ENCODE results near the gene PCDHB2.

PCDHB2 gene

DNA sequence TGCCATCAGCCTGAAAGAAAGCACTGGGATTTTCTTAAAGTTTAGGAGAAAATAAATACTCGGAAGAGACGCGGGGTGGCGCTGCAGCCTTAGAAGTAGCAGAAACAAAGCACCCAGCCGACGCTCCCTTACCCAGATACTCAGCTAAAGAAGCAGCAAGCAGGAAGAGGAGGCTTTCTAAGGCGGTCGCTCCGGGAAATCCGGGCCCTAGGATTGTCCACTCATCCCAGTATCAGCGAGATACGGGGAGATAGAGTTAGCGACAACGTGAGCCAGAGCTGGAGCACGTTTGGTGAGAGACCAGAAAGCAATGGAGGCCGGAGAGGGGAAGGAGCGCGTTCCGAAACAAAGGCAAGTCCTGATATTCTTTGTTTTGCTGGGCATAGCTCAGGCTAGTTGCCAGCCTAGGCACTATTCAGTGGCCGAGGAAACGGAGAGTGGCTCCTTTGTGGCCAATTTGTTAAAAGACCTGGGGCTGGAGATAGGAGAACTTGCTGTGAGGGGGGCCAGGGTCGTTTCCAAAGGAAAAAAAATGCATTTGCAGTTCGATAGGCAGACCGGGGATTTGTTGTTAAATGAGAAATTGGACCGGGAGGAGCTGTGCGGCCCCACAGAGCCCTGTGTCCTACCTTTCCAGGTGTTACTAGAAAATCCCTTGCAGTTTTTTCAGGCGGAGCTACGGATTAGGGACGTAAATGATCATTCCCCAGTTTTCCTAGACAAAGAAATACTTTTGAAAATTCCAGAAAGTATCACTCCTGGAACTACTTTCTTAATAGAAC lies at the start of gene PCDHB2:
Gene PCDHB2 (plus strand): TSS at position 135 of the 782 bp plus-strand sequence. CDS start 176 bp downstream, at position 311.
- Histone ChIP-seq H3K27ac (peak within 1 kb of the TSS; percentile 82), H3K27me3 (ENCODE audit: insufficient read depth, low read depth, severe bottlenecking) (no peaks in the 10 kb centered on the region), H3K9me3 (ENCODE audit: severe bottlenecking) (peaks cover 7% of the 10 kb centered on the region), H3K4me3 (ENCODE audit: low read depth, low read length) (peak within 1 kb of the TSS; percentile 74), H3K36me3 (peaks cover 11% of the 10 kb centered on the region)
- TF ChIP-seq, protein P1, sequence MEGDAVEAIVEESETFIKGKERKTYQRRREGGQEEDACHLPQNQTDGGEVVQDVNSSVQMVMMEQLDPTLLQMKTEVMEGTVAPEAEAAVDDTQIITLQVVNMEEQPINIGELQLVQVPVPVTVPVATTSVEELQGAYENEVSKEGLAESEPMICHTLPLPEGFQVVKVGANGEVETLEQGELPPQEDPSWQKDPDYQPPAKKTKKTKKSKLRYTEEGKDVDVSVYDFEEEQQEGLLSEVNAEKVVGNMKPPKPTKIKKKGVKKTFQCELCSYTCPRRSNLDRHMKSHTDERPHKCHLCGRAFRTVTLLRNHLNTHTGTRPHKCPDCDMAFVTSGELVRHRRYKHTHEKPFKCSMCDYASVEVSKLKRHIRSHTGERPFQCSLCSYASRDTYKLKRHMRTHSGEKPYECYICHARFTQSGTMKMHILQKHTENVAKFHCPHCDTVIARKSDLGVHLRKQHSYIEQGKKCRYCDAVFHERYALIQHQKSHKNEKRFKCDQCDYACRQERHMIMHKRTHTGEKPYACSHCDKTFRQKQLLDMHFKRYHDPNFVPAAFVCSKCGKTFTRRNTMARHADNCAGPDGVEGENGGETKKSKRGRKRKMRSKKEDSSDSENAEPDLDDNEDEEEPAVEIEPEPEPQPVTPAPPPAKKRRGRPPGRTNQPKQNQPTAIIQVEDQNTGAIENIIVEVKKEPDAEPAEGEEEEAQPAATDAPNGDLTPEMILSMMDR (IDR thresholded peaks at IDR 0.05; ENCODE audit: low read depth, low read length): peak; percentile 65; the same call in 1 of the 2 replicates
- peak; percentile 83 for DNase-seq

DNA sequence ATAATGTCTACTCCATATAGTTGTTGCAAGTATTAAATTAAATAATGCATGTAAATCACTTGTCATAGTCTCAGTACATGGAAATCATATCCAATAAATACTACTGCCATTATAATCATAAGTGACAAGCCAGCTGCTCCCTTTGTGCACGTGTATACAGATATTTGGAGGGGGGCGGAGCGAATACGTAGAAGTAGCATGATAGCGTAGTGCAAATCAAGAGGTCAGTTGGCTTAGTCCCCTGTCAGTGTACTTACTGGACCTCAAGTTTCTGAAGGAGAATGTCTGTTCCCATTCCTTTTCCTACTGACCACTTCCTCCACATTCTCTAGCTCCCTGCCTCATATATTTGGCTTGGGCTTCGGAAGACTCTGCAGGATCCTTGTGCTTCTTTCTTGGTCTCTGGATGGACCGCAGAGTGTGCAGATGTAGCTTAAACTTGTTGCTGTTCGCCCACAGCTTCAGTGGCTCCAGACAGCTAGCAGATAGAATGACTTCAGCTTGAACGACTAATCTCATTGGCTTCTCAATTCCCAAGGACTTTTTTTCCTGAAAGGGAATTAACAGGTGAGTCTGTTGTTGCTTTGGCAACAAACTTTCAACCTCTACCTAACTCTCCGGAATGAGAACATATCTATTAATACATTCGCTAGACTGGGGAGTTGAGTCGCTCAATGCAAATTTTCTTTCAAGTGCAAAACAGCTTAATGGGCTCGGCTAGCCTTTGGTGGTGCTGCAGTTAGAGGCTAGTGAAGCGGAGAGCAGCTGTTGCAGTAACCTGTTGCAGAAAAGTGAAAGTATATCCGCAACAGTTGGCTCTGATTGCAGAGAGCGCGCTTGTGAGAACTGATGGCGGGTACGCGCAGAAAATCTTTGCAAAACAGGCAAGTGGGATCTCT lies 43.5 kb upstream of the PCDHB2 start, which contains the start of gene PCDHB1:
Gene PCDHB1 (plus strand): TSS at position 753 of the 899 bp plus-strand sequence. CDS start 97 bp downstream, at position 850.
- Histone ChIP-seq H3K9me3 (ENCODE audit: severe bottlenecking) (no peaks in the 10 kb centered on the region), H3K27ac (no peak within 1 kb of the TSS), H3K4me3 (ENCODE audit: low read depth, low read length) (peak within 1 kb of the TSS; percentile 14; the same call in 1 of the 2 replicates), H3K27me3 (ENCODE audit: insufficient read depth, low read depth, severe bottlenecking) (peaks cover 5% of the 10 kb centered on the region), H3K36me3 (no peaks in the 10 kb centered on the region)
- peak; percentile 30 for DNase-seq
- TF ChIP-seq, protein P1 (IDR thresholded peaks at IDR 0.05; ENCODE audit: low read depth, low read length): no peak

DNA sequence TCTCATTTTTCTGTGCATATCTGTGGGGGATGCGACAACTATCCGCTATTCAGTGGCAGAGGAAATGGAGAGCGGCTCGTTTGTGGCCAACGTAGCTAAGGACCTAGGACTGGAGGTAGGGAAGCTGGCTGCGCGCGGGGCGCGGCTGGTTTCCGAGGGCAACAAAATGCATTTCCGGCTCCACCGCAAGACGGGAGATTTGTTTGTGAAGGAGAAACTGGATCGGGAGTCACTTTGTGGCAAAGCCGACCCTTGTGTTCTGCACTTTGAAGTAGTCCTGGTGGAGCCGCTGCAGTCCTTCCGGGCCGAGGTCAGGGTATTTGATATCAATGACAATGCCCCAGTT lies 42.9 kb upstream of the PCDHB2 start:
- no peaks in the 10 kb centered on the region for H3K36me3 ChIP-seq
- H3K9me3 ChIP-seq (ENCODE audit: severe bottlenecking): no peaks in the 10 kb centered on the region
- peaks cover 5% of the 10 kb centered on the region for H3K27me3 ChIP-seq (ENCODE audit: insufficient read depth, low read depth, severe bottlenecking)
- H3K27ac ChIP-seq: no peak overlapping the region
- H3K4me3 ChIP-seq (ENCODE audit: low read depth, low read length): peak overlapping the region; percentile 14; the same call in 1 of the 2 replicates
- no peak for DNase-seq
- TF ChIP-seq, protein P1 (IDR thresholded peaks at IDR 0.05; ENCODE audit: low read depth, low read length): no peak

DNA sequence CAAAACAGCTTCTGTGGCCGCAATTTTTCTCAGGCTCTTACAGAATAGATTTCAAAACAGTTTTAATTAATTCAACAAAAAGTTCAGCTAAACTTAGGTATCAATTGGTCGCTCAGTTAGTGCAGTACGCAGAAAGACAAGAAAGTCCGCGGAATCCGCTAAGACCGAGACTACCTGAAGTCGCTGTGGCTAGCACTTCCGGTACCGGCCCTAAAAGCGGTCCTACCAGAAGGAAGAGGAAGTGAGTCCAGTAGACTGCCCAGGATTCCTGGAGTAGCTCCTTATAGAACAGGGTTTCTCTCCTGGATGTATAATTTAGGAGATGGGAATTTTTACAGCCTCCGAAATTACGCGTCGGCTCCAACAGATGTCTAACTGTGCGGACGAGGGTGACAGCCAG lies 16.6 kb upstream of the PCDHB2 start:
- Histone ChIP-seq H3K27me3 (ENCODE audit: insufficient read depth, low read depth, severe bottlenecking) (no peaks in the 10 kb centered on the region), H3K27ac (no peak overlapping the region), H3K4me3 (ENCODE audit: low read depth, low read length) (no peak overlapping the region), H3K36me3 (no peaks in the 10 kb centered on the region), H3K9me3 (ENCODE audit: severe bottlenecking) (no peaks in the 10 kb centered on the region)
- TF ChIP-seq, protein P1 (IDR thresholded peaks at IDR 0.05; ENCODE audit: low read depth, low read length): no peak
- no peak for DNase-seq

DNA sequence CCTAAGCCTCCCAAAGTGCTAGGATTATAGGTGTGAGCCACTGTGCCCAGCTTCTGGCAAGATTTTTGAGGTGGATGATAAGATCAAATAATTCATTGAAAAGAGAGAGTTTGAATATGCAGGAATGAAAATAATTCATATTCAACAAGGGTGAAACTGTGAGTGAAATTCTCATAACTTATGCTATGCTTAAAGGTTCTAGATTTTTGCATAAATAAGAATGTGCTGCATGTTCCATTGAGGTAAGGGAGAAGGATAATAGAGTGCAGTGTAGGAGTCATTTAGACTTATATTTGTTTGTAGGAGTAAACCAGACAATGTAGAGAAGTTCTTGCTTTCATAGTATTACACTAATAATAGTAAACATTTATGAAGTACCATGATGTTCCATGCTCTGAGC lies 12.2 kb upstream of the PCDHB2 start:
- no peaks in the 10 kb centered on the region for H3K36me3 ChIP-seq
- TF ChIP-seq, protein P1 (IDR thresholded peaks at IDR 0.05; ENCODE audit: low read depth, low read length): no peak
- DNase-seq: no peak
- no peak overlapping the region for H3K4me3 ChIP-seq (ENCODE audit: low read depth, low read length)
- H3K9me3 ChIP-seq (ENCODE audit: severe bottlenecking): peaks cover 4% of the 10 kb centered on the region
- H3K27me3 ChIP-seq (ENCODE audit: insufficient read depth, low read depth, severe bottlenecking): no peaks in the 10 kb centered on the region
- H3K27ac ChIP-seq: no peak overlapping the region
